GM12873 (cell line): ENCODE results near the gene GPC1.

Experiments
- TF ChIP-seq, protein P1 (sequence below): IDR thresholded peaks from 2 replicates; pipeline ENCODE4 v1.5.1; 2012; ENCODE audit warnings: low read depth, mild to moderate bottlenecking, moderate library complexity, low read length, control low read depth; ENCODE audit not compliant: insufficient read depth; ENCODE audit errors: missing control alignments

Gene GPC1

GRCh38 chr2:240412211-240412861 is 23.1 kb upstream of the GPC1 start:
- TF ChIP-seq, protein P1, sequence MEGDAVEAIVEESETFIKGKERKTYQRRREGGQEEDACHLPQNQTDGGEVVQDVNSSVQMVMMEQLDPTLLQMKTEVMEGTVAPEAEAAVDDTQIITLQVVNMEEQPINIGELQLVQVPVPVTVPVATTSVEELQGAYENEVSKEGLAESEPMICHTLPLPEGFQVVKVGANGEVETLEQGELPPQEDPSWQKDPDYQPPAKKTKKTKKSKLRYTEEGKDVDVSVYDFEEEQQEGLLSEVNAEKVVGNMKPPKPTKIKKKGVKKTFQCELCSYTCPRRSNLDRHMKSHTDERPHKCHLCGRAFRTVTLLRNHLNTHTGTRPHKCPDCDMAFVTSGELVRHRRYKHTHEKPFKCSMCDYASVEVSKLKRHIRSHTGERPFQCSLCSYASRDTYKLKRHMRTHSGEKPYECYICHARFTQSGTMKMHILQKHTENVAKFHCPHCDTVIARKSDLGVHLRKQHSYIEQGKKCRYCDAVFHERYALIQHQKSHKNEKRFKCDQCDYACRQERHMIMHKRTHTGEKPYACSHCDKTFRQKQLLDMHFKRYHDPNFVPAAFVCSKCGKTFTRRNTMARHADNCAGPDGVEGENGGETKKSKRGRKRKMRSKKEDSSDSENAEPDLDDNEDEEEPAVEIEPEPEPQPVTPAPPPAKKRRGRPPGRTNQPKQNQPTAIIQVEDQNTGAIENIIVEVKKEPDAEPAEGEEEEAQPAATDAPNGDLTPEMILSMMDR = no peak

DNA sequence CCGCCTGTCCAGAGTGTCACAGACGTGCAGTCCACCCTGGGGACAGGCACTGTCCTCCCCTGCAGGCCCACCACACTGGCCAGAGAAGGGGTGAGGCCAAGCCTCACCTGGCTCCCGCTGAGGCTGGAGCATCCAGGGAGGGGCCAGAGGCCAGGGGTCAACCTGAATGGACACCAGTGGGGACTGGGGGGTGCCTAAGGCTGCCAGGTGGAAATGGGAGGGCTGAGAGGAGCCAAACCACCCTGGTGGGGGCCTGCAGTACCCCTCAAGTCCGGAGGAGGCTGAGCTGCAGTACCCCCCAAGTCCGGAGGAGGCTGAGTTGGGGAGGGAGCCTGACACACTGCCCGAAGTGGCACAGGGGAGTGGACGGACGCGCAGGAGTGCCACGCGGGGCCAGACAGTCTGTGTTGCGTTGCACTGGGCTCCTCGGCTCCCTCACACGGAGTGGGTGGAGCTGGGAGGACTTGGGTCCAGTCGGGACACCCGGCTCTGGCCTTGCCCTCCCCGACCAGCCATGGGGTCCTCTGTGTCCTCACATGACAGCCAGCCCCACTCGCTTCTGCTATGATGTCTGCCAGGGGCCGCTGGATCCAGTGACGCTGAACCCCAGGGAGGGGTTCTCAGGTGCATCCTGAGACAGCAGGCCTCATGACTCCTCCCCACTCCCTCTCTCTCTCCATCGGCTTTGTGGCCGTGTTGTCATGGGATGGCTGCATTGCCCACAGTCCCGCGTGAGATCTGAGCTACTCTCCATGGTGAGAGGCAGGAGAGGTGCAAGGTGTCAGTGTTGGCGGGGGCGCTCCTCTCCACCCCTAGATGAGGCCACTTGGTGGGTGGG is 22.3 kb upstream of the GPC1 start:
- TF ChIP-seq, protein P1 = no peak

DNA sequence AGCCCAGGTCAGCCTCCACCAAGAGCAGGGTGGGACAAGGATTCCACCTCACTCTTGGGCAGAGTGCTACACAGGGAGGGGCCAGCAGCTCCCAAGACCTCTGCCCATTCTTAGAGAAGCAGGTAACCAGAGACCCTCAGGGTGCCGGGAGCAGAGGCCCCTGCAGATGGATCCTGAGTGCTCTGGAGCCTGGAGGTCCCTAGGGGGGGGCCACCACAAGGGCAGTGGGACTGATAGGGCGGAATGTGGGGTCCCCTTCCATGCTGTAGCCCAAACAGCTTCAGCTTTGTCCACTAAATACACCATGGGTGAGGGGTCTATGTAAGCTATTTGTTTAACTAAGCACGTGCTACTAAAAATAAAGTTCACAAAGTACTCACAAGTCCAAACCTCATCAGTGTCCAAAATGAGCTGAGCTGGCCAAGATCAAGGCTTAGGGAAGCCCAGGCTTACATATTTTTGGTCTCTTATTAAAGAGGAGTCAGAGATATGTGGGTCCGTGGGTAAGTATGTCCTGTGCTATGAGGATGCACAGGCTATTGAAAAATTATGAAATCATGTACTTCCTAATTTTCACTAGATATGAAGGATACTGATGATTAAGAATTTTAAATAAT is 21.5 kb upstream of the GPC1 start:
- TF ChIP-seq, protein P1 = no peak

- TF ChIP-seq, protein P1 = no peak
Measured at GRCh38 chr2:240416821-240417220, 18.6 kb upstream of the GPC1 start.

DNA sequence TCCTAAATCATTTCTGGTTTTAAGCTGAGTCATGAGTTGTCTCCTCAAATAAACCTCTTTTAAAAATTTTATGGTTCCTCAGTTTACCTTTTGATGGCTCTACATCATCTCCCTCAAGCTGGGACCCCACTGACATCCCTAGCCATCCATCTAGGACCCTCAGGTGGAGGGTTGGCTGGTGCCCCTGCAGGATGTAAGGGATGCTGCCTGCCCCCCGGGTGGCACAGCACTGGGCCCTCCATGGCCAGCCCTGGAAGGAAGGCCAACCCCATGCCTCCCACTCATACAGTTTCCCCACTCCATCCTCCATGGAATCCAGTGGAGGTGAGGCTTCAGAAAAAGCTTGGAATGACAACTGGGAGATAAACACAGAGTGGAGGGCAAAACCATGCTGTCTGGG is 17.2 kb upstream of the GPC1 start:
- TF ChIP-seq, protein P1 = no peak

DNA sequence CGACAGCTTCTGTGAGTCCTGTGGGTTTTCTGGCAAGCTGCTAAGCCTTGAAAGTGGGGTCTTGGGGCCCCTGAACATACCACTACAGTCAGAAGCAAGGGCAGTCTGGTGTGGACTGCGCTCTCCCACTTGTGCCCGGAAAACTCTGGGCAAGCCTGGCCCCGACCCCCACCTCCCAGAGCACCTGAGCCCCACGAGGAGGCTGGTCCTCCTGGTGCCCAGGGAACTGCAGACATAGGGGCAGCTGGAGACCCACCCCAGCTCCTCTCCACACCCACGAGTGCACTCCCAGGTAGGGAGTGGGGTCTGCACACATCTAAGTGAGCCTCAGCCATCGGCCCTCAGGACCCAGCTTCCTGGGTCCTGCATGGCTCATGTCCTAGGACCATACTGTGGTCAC is 16.2 kb upstream of the GPC1 start:
- TF ChIP-seq, protein P1 = no peak

GRCh38 chr2:240419723-240420122 is 15.7 kb upstream of the GPC1 start:
- TF ChIP-seq, protein P1 = no peak
